ENCODE data around the gene TMEM35B.
"Not testable (repeated sequence)": the region's sequence is repeated elsewhere in the genome, so short reads cannot be mapped to it uniquely, and the experiment has no call there.

Gene TMEM35B

GRCh38 chr1:34984793-34985608 is at the start of gene TMEM35B:
Gene TMEM35B (minus strand): TSS chr1:34985347. CDS start chr1:34985305, 42 bp downstream.
- peak; percentile 50 to 62 for DNase-seq (ENCODE audit: low read depth in 2 of 2, low spot score in 1 of 2)

GRCh38 chr1:35033346-35033745 is 48.2 kb upstream of the TMEM35B start:
- no peak for DNase-seq (ENCODE audit: low read depth in 2 of 2, low spot score in 1 of 2)

GRCh38 chr1:35032384-35032739 is 47.2 kb upstream of the TMEM35B start:
- no peak for DNase-seq (ENCODE audit: low read depth in 2 of 2, low spot score in 1 of 2)

- peak; percentile 6 to 18 for DNase-seq (ENCODE audit: low read depth in 2 of 2, low spot score in 1 of 2)
Observed at GRCh38 chr1:35030756-35031446, 45.8 kb upstream of the TMEM35B start.

GRCh38 chr1:35030338-35030737 is 45.2 kb upstream of the TMEM35B start:
- no peak for DNase-seq (ENCODE audit: low read depth in 2 of 2, low spot score in 1 of 2)

- no peak for DNase-seq (ENCODE audit: low read depth in 2 of 2, low spot score in 1 of 2)
Observed at GRCh38 chr1:35029761-35030160, 44.6 kb upstream of the TMEM35B start.

- no peak for DNase-seq (ENCODE audit: low read depth in 2 of 2, low spot score in 1 of 2)
Observed at GRCh38 chr1:35016406-35016805, 31.3 kb upstream of the TMEM35B start.

GRCh38 chr1:35014486-35014885 is 29.3 kb upstream of the TMEM35B start:
- no peak for DNase-seq (ENCODE audit: low read depth in 2 of 2, low spot score in 1 of 2)

- no peak for DNase-seq (ENCODE audit: low read depth in 2 of 2, low spot score in 1 of 2)
Observed at GRCh38 chr1:35005711-35006110, 20.6 kb upstream of the TMEM35B start.

- no peak for DNase-seq (ENCODE audit: low read depth in 2 of 2, low spot score in 1 of 2)
Observed at GRCh38 chr1:35001743-35002142, 16.6 kb upstream of the TMEM35B start.

- no peak for DNase-seq (ENCODE audit: low read depth in 2 of 2, low spot score in 1 of 2)
Observed at GRCh38 chr1:34994878-34995277, 9.7 kb upstream of the TMEM35B start.

- DNase-seq (ENCODE audit: low read depth in 2 of 2, low spot score in 1 of 2), result no peak
Observed at GRCh38 chr1:34988581-34988980, 3.4 kb upstream of the TMEM35B start.

GRCh38 chr1:34988147-34988546 is 3.0 kb upstream of the TMEM35B start:
- DNase-seq (ENCODE audit: low read depth in 2 of 2, low spot score in 1 of 2), result no peak

- DNase-seq (ENCODE audit: low read depth in 2 of 2, low spot score in 1 of 2), result no peak
Observed at GRCh38 chr1:34987018-34987417, 1.9 kb upstream of the TMEM35B start.

GRCh38 chr1:34985609-34985904 is 410 bp upstream of the TMEM35B start:
- DNase-seq (ENCODE audit: low read depth in 2 of 2, low spot score in 1 of 2), result not testable (repeated sequence)

GRCh38 chr1:34984435-34984792 is 733 bp downstream of the TMEM35B start:
- no peak for DNase-seq (ENCODE audit: low read depth in 2 of 2, low spot score in 1 of 2)

- DNase-seq (ENCODE audit: low read depth in 2 of 2, low spot score in 1 of 2), result no peak
Observed at GRCh38 chr1:34983700-34984355, 1.3 kb downstream of the TMEM35B start.

GRCh38 chr1:34982820-34983376 is 2.2 kb downstream of the TMEM35B start:
- no peak for DNase-seq (ENCODE audit: low read depth in 2 of 2, low spot score in 1 of 2)

- DNase-seq (ENCODE audit: low read depth in 2 of 2, low spot score in 1 of 2), result no peak
Observed at GRCh38 chr1:34980715-34981114, 4.4 kb downstream of the TMEM35B start.

- DNase-seq (ENCODE audit: low read depth in 2 of 2, low spot score in 1 of 2), result no peak
Observed at GRCh38 chr1:34978921-34979320, 6.2 kb downstream of the TMEM35B start.

- no peak for DNase-seq (ENCODE audit: low read depth in 2 of 2, low spot score in 1 of 2)
Observed at GRCh38 chr1:34977858-34978257, 7.3 kb downstream of the TMEM35B start.

- DNase-seq (ENCODE audit: low read depth in 2 of 2, low spot score in 1 of 2), result no peak
Observed at GRCh38 chr1:34977210-34977471, 8.0 kb downstream of the TMEM35B start.
